Ishikawa (cell line): Measurements from ENCODE around the gene ARHGEF40.

Source experiments
- CEBPB ChIP-seq: IDR thresholded peaks from 2 replicates; pipeline ENCODE4 v1.6.1; 2012
- CREB1 ChIP-seq: IDR thresholded peaks from 2 replicates; pipeline ENCODE4 v1.6.1; 2012; ENCODE audit warnings: low read depth
- EGR1 ChIP-seq: IDR thresholded peaks from 2 replicates; pipeline ENCODE4 v1.6.1; 2012
- EP300 ChIP-seq: IDR thresholded peaks from 2 replicates; pipeline ENCODE4 v1.6.1; 2012; ENCODE audit warnings: borderline replicate concordance
- FOXM1 ChIP-seq: IDR thresholded peaks from 2 replicates; pipeline ENCODE4 v1.6.1; 2012; ENCODE audit warnings: low read depth, borderline replicate concordance
- NFIC ChIP-seq: IDR thresholded peaks from 2 replicates; pipeline ENCODE4 v1.6.1; 2012
- RAD21 ChIP-seq: IDR thresholded peaks from 2 replicates; pipeline ENCODE4 v1.6.1; 2012; ENCODE audit warnings: low read depth
- TAF1 ChIP-seq: IDR thresholded peaks from 2 replicates; pipeline ENCODE4 v1.6.1; 2012; ENCODE audit warnings: low read depth, mild to moderate bottlenecking
- TCF12 ChIP-seq: IDR thresholded peaks from 2 replicates; pipeline ENCODE4 v1.6.1; 2012; ENCODE audit warnings: low read depth
- TEAD4 ChIP-seq: IDR thresholded peaks from 2 replicates; pipeline ENCODE4 v1.6.1; 2012
- YY1 ChIP-seq: IDR thresholded peaks from 2 replicates; pipeline ENCODE4 v1.6.1; 2012; ENCODE audit warnings: low read depth
- ZBTB7A ChIP-seq: IDR thresholded peaks from 2 replicates; pipeline ENCODE4 v1.6.1; 2012; ENCODE audit warnings: low read depth
- TF ChIP-seq, protein P1 (sequence below): IDR thresholded peaks from 2 replicates; pipeline ENCODE4 v1.6.1; 2012; ENCODE audit warnings: low read depth, mild to moderate bottlenecking
- TF ChIP-seq, protein P2 (sequence below): IDR thresholded peaks from 2 replicates; pipeline ENCODE4 v1.6.1; 2012
- TF ChIP-seq, protein P3 (sequence below): IDR thresholded peaks from 2 replicates; pipeline ENCODE4 v1.6.1; 2012

ARHGEF40 gene

DNA sequence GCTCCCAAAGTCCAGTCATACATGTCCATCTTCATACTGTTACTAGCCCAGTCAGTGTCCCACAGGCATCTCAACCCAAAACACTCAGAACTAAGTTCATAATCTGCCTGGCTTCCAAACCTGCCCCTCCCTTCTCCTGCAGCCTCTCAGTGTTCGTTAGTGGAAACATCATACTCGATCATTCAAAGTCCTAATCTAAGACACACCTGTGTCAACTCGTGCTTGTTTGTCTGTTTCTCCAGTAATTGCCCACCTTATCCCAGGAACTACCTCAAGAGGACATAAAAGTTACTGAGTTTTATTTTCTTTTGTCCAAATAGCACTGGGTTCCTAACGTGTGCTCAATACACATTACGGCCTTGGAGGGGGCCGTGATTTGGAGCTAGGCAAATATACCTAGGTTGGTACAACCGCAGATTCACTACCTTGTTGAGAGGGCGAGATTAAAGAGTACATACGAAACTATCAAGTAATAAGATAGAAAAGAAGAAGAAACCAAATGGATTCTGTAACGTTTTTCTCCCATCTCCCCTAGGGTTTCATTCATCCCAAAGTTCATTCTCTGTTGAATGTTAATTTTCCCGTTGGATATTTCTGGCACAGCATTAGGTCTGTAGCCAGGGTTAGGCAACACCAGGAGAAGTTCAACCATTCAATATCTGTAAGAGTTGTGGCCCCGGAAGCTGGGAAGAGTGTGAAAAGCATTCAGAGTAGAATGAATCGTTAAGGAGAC, 9.3 kb upstream of the ARHGEF40 start:
- TF ChIP-seq, protein P1, sequence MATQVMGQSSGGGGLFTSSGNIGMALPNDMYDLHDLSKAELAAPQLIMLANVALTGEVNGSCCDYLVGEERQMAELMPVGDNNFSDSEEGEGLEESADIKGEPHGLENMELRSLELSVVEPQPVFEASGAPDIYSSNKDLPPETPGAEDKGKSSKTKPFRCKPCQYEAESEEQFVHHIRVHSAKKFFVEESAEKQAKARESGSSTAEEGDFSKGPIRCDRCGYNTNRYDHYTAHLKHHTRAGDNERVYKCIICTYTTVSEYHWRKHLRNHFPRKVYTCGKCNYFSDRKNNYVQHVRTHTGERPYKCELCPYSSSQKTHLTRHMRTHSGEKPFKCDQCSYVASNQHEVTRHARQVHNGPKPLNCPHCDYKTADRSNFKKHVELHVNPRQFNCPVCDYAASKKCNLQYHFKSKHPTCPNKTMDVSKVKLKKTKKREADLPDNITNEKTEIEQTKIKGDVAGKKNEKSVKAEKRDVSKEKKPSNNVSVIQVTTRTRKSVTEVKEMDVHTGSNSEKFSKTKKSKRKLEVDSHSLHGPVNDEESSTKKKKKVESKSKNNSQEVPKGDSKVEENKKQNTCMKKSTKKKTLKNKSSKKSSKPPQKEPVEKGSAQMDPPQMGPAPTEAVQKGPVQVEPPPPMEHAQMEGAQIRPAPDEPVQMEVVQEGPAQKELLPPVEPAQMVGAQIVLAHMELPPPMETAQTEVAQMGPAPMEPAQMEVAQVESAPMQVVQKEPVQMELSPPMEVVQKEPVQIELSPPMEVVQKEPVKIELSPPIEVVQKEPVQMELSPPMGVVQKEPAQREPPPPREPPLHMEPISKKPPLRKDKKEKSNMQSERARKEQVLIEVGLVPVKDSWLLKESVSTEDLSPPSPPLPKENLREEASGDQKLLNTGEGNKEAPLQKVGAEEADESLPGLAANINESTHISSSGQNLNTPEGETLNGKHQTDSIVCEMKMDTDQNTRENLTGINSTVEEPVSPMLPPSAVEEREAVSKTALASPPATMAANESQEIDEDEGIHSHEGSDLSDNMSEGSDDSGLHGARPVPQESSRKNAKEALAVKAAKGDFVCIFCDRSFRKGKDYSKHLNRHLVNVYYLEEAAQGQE, result no peak
- no peak for TF ChIP-seq TAF1
- no peak for TF ChIP-seq TEAD4

DNA sequence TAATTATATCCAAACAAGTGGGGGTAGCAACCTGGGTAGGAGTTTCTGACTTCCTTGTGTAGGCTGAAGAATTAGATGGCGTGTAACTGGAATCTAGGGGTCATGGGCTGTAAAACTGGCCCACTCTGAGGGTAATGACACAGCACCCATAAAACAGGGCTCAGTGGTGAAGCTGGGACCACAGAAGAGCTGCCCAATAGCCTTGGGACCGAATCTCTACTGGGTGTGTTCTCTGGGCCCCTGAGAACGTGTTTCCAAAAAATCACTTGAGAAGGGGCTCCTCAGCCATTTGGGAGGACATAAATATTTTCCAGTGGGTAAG, 8.8 kb upstream of the ARHGEF40 start:
- TF ChIP-seq CREB1, result no peak
- no peak for TF ChIP-seq CEBPB
- TF ChIP-seq TEAD4, result no peak
- TF ChIP-seq, protein P1, result no peak
- TF ChIP-seq EGR1, result no peak
- no peak for TF ChIP-seq FOXM1
- TF ChIP-seq ZBTB7A, result no peak
- no peak for TF ChIP-seq TCF12
- TF ChIP-seq RAD21, result no peak

DNA sequence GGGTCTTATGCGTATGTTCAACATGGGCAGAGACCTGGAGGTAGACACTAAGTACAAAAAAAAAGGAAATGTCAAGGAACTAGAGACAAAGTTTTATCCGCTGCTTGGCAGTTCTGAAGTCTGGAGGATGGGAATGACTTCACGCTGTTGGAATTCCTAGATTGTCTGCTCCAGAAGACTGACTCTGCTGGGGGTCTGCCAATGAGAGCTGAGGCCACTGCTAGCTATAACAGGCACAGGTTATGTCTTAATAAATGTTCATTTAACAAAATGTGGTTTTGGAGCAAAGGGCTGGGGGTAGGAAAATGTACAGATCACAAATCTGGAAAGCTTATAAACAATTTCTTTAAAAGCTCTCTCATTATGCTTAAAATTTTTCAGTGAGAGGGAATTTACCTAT, 6.6 kb upstream of the ARHGEF40 start:
- no peak for TF ChIP-seq CREB1
- TF ChIP-seq FOXM1, result no peak
- TF ChIP-seq YY1, result no peak
- TF ChIP-seq TEAD4, result peak; percentile 68
- no peak for TF ChIP-seq CEBPB
- no peak for TF ChIP-seq ZBTB7A
- TF ChIP-seq, protein P1, result no peak
- TF ChIP-seq, protein P2, sequence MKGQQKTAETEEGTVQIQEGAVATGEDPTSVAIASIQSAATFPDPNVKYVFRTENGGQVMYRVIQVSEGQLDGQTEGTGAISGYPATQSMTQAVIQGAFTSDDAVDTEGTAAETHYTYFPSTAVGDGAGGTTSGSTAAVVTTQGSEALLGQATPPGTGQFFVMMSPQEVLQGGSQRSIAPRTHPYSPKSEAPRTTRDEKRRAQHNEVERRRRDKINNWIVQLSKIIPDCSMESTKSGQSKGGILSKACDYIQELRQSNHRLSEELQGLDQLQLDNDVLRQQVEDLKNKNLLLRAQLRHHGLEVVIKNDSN, result no peak
- TF ChIP-seq EGR1, result no peak

DNA sequence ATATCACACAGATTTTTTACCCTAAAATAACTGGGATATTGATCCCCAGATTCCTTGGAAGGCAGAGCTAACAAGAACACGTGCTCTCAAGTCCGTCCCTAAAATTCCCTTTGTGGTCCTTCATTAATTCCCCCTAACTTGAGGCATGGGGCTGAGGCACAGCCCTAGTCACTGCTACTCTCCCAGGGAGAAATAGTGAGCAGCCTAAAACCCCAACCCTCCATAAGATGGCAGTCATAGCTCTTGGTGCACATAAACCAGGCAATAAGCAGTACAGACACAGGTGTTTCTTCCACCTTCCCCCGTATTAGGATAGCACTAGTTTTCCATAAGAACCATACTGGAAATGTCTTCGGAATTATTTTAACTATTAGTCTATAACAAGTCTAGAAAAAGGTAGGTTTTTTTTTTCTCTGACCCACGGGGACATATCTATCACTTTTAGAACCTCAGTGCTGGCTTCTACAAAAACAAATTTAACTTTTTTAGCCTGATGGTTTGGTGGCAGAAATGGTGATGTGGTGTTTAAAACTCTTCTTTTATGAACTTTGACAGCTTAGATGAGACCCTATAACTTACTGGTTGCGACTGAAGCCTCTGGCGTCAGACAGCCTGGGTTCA, 3.1 kb upstream of the ARHGEF40 start:
- TF ChIP-seq TEAD4 (no peak), RAD21 (peak; percentile 64)

DNA sequence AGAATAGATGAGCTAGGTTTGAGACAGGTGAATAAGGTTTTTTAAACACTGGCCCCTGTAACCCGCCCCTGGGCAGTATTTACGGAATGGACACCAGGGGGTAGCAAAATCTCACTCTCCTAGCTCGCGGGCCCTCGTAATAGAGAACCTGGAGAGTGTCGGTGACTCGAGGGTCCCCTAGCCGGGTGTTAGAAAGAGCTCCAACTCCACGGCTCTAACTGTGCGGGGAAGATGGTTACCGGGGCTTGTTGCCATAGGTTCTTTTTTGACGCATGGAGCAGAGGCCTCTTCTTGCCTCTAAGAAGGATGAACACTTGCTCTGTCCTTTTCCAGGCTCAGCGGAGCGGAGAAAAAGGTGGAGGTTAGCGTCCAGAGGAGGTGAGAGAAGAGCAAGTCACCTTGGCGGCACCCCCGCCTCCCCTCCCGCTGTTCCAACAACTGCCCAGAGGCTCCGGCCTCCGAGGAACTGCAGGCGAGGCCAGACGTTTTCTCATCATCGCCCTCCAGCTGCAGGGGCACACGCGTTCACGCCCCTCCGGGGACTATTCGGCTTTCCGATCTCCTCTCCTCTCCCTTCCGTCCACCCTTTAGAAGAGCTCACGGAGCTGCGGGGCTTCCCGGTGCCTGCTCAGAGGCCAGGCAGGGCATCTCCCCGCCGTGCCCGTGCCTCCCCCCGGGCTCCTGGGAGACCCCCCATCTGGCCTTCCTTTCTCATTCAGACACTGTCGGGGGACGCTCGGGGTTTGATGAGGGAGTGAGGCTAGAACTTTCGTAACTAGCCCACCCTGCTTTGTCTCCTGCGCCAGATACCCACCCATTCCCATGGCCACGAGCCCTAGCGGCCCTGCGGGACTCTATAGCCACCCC, 1.4 kb upstream of the ARHGEF40 start:
- TF ChIP-seq, protein P3, sequence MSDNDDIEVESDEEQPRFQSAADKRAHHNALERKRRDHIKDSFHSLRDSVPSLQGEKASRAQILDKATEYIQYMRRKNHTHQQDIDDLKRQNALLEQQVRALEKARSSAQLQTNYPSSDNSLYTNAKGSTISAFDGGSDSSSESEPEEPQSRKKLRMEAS, result no peak
- TF ChIP-seq RAD21, result peak; percentile 65

DNA sequence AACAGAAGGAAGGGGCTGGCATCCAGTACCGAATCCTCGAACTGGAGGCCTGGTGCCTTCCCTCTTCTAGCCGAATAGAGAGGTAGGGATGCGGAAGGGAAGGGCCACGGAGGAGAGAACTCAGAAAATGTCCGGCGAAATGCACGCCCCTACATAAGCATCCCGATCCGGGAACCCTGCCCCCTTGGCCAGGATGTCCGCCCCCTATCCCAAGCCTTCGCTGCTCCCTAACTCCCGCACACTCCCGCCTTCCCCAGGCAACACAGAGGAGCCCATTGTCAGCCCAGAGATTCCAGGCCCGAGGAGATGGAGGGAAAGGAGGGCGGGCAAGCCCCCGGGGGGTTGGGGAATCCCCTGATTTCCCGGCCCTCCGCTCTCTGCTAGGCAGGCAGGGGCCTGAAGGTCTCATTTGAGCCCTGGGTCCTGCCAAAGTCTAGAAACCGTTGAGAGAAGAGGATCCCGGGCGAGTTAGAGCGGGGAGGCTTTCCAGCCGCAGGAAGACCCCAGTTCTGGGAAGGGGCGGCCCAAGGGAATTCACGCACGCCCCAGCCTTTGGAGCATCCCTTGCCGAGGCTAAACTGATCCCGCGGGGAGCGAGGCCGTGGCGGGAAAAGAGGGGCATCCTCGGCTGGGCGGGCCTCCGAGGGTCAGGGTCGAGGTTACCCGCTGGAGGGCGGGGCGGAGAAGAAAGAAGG, 569 bp upstream of the ARHGEF40 start:
- TF ChIP-seq RAD21, result no peak
- TF ChIP-seq TEAD4, result no peak
- TF ChIP-seq, protein P2, result no peak
- TF ChIP-seq, protein P1, result no peak
- TF ChIP-seq CREB1, result no peak
- no peak for TF ChIP-seq CEBPB
- TF ChIP-seq, protein P3, result no peak
- TF ChIP-seq EP300, result no peak
- no peak for TF ChIP-seq TAF1
- TF ChIP-seq EGR1, result no peak
- no peak for TF ChIP-seq FOXM1
- TF ChIP-seq TCF12, result no peak
- TF ChIP-seq YY1, result no peak
- TF ChIP-seq NFIC, result no peak
- no peak for TF ChIP-seq ZBTB7A
